NCI-H146 (cell line): ENCODE measurements around the gene MAN2C1.
A peak's percentile ranks its signal among the peaks of the same experiment; 100 is the strongest.
"Not testable (repeated sequence)": the region's sequence is repeated elsewhere in the genome, so short reads cannot be mapped to it uniquely, and the experiment has no call there.

ENCODE experiments used
- DNase-seq: peaks from one replicate; lab custom pipeline; 2025; lab: John Stamatoyannopoulos, UW

MAN2C1 gene

GRCh38 chr15:75342221-75342620 lies 26.2 kb downstream of the MAN2C1 start:
- DNase-seq, result no peak

- DNase-seq, result no peak
Observed at GRCh38 chr15:75339531-75340240, 28.7 kb downstream of the MAN2C1 start.

GRCh38 chr15:75338661-75339240 lies 29.7 kb downstream of the MAN2C1 start:
- no peak for DNase-seq

- peak; percentile 93 for DNase-seq
Observed at GRCh38 chr15:75335705-75336355, 32.6 kb downstream of the MAN2C1 start, which contains the start of gene COMMD4. Gene COMMD4 (plus strand): TSS chr15:75336063. CDS start chr15:75336090, 27 bp downstream.

- DNase-seq, result no peak
Observed at GRCh38 chr15:75335313-75335704, 33.1 kb downstream of the MAN2C1 start.

GRCh38 chr15:75333654-75334419 lies 34.6 kb downstream of the MAN2C1 start:
- not testable (repeated sequence) for DNase-seq

GRCh38 chr15:75332093-75332492 lies 36.3 kb downstream of the MAN2C1 start:
- DNase-seq, result not testable (repeated sequence)

- no peak for DNase-seq
Observed at GRCh38 chr15:75329571-75329970, 38.8 kb downstream of the MAN2C1 start.

GRCh38 chr15:75328493-75329314 lies 39.7 kb downstream of the MAN2C1 start:
- no peak for DNase-seq

- DNase-seq, result no peak
Observed at GRCh38 chr15:75327491-75327890, 40.9 kb downstream of the MAN2C1 start.

GRCh38 chr15:75327005-75327404 lies 41.4 kb downstream of the MAN2C1 start:
- no peak for DNase-seq

GRCh38 chr15:75325922-75326321 lies 42.5 kb downstream of the MAN2C1 start:
- no peak for DNase-seq

- no peak for DNase-seq
Observed at GRCh38 chr15:75321711-75322110, 46.7 kb downstream of the MAN2C1 start.

GRCh38 chr15:75319231-75319897 lies 49.0 kb downstream of the MAN2C1 start:
- DNase-seq, result not testable (repeated sequence)

- no peak for DNase-seq
Observed at GRCh38 chr15:75314552-75315290, 53.7 kb downstream of the MAN2C1 start.

GRCh38 chr15:75313116-75313845 lies 55.1 kb downstream of the MAN2C1 start:
- DNase-seq, result no peak

GRCh38 chr15:75312548-75312947 lies 55.9 kb downstream of the MAN2C1 start:
- DNase-seq, result not testable (repeated sequence)

- no peak for DNase-seq
Observed at GRCh38 chr15:75309711-75310110, 58.7 kb downstream of the MAN2C1 start.

GRCh38 chr15:75307778-75308390 lies 60.5 kb downstream of the MAN2C1 start:
- peak; percentile 52 for DNase-seq
